Measurements from ENCODE around the gene DCHS1.

DNA sequence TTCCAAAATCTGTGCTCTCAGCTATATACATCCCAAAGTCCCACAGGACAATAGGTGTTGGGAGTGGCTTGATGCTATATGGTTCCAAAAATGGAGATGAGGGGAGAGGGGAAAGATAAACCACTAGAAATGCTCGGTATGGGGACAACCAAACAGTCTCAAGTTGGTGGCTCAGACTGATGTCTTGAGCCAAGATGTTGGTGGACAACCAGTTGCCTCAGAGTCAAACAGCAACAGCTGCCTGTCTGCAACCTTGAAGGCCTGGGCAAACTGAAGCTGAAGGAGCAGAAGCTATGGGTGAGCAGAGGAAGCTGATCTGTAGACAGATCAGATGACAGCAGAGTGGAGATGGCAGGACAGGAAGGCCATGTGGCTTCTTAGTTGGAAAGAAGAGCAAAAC is 56.2 kb downstream of the DCHS1 start:
- TF ChIP-seq, protein P1, sequence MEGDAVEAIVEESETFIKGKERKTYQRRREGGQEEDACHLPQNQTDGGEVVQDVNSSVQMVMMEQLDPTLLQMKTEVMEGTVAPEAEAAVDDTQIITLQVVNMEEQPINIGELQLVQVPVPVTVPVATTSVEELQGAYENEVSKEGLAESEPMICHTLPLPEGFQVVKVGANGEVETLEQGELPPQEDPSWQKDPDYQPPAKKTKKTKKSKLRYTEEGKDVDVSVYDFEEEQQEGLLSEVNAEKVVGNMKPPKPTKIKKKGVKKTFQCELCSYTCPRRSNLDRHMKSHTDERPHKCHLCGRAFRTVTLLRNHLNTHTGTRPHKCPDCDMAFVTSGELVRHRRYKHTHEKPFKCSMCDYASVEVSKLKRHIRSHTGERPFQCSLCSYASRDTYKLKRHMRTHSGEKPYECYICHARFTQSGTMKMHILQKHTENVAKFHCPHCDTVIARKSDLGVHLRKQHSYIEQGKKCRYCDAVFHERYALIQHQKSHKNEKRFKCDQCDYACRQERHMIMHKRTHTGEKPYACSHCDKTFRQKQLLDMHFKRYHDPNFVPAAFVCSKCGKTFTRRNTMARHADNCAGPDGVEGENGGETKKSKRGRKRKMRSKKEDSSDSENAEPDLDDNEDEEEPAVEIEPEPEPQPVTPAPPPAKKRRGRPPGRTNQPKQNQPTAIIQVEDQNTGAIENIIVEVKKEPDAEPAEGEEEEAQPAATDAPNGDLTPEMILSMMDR (IDR thresholded peaks at IDR 0.05): no peak
- no peak for TF ChIP-seq POLR2A (IDR thresholded peaks at IDR 0.05)

All from uterus (tissue), 2 donors.